Hepatocyte (in vitro differentiated cells): ENCODE measurements around the gene MSH3. TPM values are rescaled to one million over a fixed set of nuclear protein-coding genes. Genes with fewer than 3 reads are reported as not detected.

ENCODE experiments used
- DNase-seq: peaks from one replicate; pipeline ENCODE4 v3.0.0-alpha.2; 2016; ENCODE audit warnings: low spot score
- H2AFZ ChIP-seq: fragments of 200-600 bp; sonication (generic); 2 replicates; pipeline ENCODE4 v1.6.0; 2016; ENCODE audit warnings: antibody characterized with exemption, mild to moderate bottlenecking
- H3K27ac ChIP-seq: fragments of 200-600 bp; sonication (generic); 2 replicates; pipeline ENCODE4 v1.5.1; 2016; ENCODE audit warnings: mild to moderate bottlenecking
- H3K27me3 ChIP-seq: fragments of 200-600 bp; sonication (generic); 2 replicates; pipeline ENCODE4 v1.6.1; 2016
- H3K36me3 ChIP-seq: fragments of 200-600 bp; sonication (generic); replicated peaks from 2 replicates; pipeline ENCODE4 v1.5.1; 2016; ENCODE audit warnings: low read depth; ENCODE audit not compliant: insufficient read depth
- H3K4me1 ChIP-seq: fragments of 200-600 bp; sonication (generic); 2 replicates; pipeline ENCODE4 v1.5.1; 2016; ENCODE audit warnings: mild to moderate bottlenecking, moderate library complexity; ENCODE audit not compliant: insufficient read depth
- H3K4me2 ChIP-seq: fragments of 200-600 bp; sonication (generic); 2 replicates; pipeline ENCODE4 v1.6.0; 2016
- H3K4me3 ChIP-seq: fragments of 200-600 bp; sonication (generic); 2 replicates; pipeline ENCODE4 v1.5.1; 2016; ENCODE audit warnings: mild to moderate bottlenecking
- H3K79me2 ChIP-seq: fragments of 200-600 bp; sonication (generic); 2 replicates; pipeline ENCODE4 v1.6.0; 2017; ENCODE audit warnings: mild to moderate bottlenecking
- H3K9me2 ChIP-seq: fragments of 200-600 bp; sonication (generic); replicated peaks from 2 replicates; pipeline ENCODE4 v1.6.0; 2017; ENCODE audit warnings: mild to moderate bottlenecking; ENCODE audit not compliant: insufficient read depth
- H3K9me3 ChIP-seq: fragments of 200-600 bp; sonication (generic); 2 replicates; pipeline ENCODE4 v1.5.1; 2016; ENCODE audit warnings: low read depth, mild to moderate bottlenecking
- H4K20me1 ChIP-seq: fragments of 200-600 bp; sonication (generic); 2 replicates; pipeline ENCODE4 v1.6.0; 2016; ENCODE audit warnings: mild to moderate bottlenecking; ENCODE audit not compliant: insufficient read depth, poor library complexity, severe bottlenecking
- EZH2 ChIP-seq: fragments of 200-600 bp; sonication (generic); IDR thresholded peaks from 2 replicates; pipeline ENCODE4 v1.6.1; 2016; ENCODE audit warnings: antibody characterized with exemption, mild to moderate bottlenecking, borderline replicate concordance
- EZH2phosphoT487 ChIP-seq: fragments of 200-600 bp; sonication (generic); IDR thresholded peaks from one replicate; pipeline ENCODE4 v1.6.1; 2018; ENCODE audit warnings: antibody characterized with exemption, mild to moderate bottlenecking, low read depth, moderate library complexity; ENCODE audit not compliant: unreplicated experiment, severe bottlenecking
- WGBS: methylation state at CpG from one replicate; pipeline ENCODE4 v1.1.6; 2016; ENCODE audit warnings: low lambda C conversion rate; ENCODE audit errors: missing lambda C conversion rate; 5-methylcytosine and 5-hydroxymethylcytosine counted together
- polyA plus RNA-seq: library from polyadenylated mRNA; unstranded; fragments of >200 nt; fragmentation: Nextera tagmentation; extraction: Ambion mirVana; gene quantifications from 2 replicates; pipeline ENCODE4 v1.2.1, GENCODE V29; 2016
- total RNA-seq: library from RNA; depleted of rRNA; stranded (reverse); fragments of >200 nt; gene quantifications from 2 replicates; pipeline ENCODE4 v1.2.3, GENCODE V29; 2014
- TF ChIP-seq, protein P1 (sequence below): fragments of 200-600 bp; sonication (generic); IDR thresholded peaks from 2 replicates; pipeline ENCODE4 v1.5.1; 2016; ENCODE audit warnings: antibody characterized with exemption, mild to moderate bottlenecking; ENCODE audit not compliant: poor library complexity

MSH3 gene
- total and polyA plus RNA-seq, 2 experiments from 2014 or later: 8.1 to 13.2 TPM

DNA sequence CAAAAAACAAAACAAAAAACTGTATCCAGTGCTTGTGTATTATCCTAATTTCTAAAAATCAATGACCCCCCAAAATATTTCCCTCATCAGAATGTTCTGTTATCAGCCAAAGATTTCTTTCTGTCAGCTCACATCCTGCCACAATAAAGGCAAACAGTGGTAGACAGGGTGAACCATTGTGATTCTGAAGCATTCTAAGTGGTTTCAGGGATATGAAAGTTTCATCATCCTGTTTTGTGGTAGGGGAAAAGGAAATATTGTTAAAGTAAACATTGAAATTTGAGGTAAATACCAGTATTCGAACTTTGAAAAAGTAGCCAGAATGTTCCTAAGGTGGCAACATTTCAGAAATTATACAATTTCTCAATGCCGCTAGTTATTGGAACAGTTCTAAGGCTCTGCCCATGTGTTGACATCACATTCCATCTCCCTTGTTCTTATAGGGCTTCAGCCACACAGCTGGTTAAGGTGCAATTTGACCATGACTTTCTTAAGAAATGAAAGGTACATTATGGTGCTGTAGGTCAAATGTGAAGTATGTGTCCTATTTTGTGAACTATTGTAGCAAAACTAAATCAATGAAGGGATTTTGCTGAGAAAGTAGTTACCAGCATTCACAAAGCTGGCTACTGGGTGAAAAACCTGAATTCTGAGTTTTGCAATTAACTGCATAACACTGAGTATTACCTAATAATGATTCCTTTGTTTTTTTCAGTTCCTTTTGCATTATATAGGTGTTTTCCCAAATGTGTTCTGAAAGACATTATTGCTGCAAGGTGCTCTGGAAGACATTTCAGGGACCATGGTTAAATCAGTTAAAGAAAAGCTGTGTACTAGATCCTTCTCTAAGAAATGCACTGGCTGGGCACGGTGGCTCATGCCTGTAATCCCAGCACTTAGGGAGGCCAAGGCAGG is 198.1 kb downstream of the MSH3 start:
- TF ChIP-seq, protein P1, sequence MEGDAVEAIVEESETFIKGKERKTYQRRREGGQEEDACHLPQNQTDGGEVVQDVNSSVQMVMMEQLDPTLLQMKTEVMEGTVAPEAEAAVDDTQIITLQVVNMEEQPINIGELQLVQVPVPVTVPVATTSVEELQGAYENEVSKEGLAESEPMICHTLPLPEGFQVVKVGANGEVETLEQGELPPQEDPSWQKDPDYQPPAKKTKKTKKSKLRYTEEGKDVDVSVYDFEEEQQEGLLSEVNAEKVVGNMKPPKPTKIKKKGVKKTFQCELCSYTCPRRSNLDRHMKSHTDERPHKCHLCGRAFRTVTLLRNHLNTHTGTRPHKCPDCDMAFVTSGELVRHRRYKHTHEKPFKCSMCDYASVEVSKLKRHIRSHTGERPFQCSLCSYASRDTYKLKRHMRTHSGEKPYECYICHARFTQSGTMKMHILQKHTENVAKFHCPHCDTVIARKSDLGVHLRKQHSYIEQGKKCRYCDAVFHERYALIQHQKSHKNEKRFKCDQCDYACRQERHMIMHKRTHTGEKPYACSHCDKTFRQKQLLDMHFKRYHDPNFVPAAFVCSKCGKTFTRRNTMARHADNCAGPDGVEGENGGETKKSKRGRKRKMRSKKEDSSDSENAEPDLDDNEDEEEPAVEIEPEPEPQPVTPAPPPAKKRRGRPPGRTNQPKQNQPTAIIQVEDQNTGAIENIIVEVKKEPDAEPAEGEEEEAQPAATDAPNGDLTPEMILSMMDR: no peak
- no peak for TF ChIP-seq EZH2
- TF ChIP-seq EZH2phosphoT487: no peak

DNA sequence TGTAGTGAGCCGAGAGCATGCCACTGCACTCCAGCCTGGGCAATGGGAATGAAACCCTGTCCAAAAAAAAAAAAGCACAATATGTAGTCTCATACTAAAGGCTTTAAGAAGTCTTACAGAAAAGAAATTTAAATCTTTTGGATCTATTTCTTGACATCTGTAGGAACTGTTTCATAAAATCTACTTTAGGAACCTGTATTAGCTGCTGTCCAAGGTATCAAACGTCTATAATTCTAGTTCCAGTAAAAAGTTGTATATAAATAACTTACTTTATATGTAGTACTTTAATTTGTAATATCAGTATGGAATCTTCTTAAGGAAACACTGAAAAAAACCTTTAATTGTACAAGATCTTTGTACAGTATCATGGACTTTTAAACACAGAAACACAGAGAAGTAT is 199.0 kb downstream of the MSH3 start:
- WGBS: 90% methylated on average over 2 of the region's 2 CpGs
- H3K36me3 ChIP-seq: no peaks in the 10 kb centered on the region

More for the DNA sequence above, 198.1 kb downstream of the MSH3 start:
- 97% methylated on average over 3 of the region's 3 CpGs for WGBS
- DNase-seq: no peak
- Histone ChIP-seq H4K20me1 (no peaks in the 10 kb centered on the region), H2AFZ (no peak overlapping the region), H3K36me3 (no peaks in the 10 kb centered on the region), H3K79me2 (no peaks in the 10 kb centered on the region), H3K4me1 (no peaks in the 10 kb centered on the region), H3K27ac (no peak overlapping the region), H3K9me2 (no peaks in the 10 kb centered on the region), H3K27me3 (no peaks in the 10 kb centered on the region), H3K4me3 (no peak overlapping the region), H3K9me3 (no peaks in the 10 kb centered on the region), H3K4me2 (no peak overlapping the region)

DNA sequence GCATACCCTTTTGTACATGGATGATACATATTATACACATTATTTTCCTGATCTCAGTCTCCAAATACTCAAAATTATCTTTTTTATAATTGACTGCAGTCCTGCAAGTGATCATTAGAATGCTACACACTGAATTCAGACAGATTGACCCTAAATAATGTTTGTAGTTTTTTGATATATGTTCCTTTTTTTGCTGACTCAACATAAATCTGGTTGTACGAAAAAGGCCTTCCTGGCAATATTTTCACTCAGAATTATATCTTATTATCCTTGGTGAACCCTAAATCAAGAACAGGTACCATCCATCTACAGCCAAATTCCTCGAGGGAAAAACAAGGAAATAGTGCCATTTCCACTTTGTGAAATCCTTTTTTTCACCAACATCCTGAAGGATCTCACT is 200.1 kb downstream of the MSH3 start:
- H2AFZ ChIP-seq: no peak overlapping the region
- H3K4me2 ChIP-seq: no peak overlapping the region
- no peaks in the 10 kb centered on the region for H4K20me1 ChIP-seq
- no peaks in the 10 kb centered on the region for H3K4me1 ChIP-seq
- H3K27ac ChIP-seq: no peak overlapping the region
- 97% methylated on average over 2 of the region's 2 CpGs for WGBS
- no peaks in the 10 kb centered on the region for H3K27me3 ChIP-seq
- TF ChIP-seq, protein P1: no peak
- TF ChIP-seq EZH2phosphoT487: no peak
- no peak for TF ChIP-seq EZH2
- no peak overlapping the region for H3K4me3 ChIP-seq
- no peaks in the 10 kb centered on the region for H3K36me3 ChIP-seq
- no peaks in the 10 kb centered on the region for H3K9me2 ChIP-seq
- no peaks in the 10 kb centered on the region for H3K79me2 ChIP-seq
- H3K9me3 ChIP-seq: no peaks in the 10 kb centered on the region
- DNase-seq: no peak

More for the DNA sequence above, 199.0 kb downstream of the MSH3 start:
- TF ChIP-seq, protein P1: no peak
- Histone ChIP-seq H2AFZ (no peak overlapping the region), H3K27me3 (no peaks in the 10 kb centered on the region), H3K4me2 (no peak overlapping the region), H3K79me2 (no peaks in the 10 kb centered on the region), H3K4me3 (no peak overlapping the region), H3K27ac (no peak overlapping the region), H3K9me3 (no peaks in the 10 kb centered on the region), H4K20me1 (no peaks in the 10 kb centered on the region), H3K4me1 (no peaks in the 10 kb centered on the region), H3K9me2 (no peaks in the 10 kb centered on the region)
- DNase-seq: no peak
